HEK293 (cell line): ENCODE measurements around the gene OPCML.

ENCODE experiments used
- CTCF ChIA-PET: fragments of 350-600 bp; formaldehyde crosslinking; extraction: SDS; loops from one replicate; lab custom pipeline; 2021; ENCODE audit warnings: antibody characterized with exemption; lab: Yijun Ruan, JAX
- POLR2A ChIA-PET: fragments of 300-600 bp; formaldehyde crosslinking; extraction: SDS; loops from one replicate; lab custom pipeline; 2020; ENCODE audit warnings: antibody characterized with exemption, inconsistent platforms; lab: Yijun Ruan, JAX
- H3K27ac ChIP-seq: fragments of 200-500 bp; sonication (Bioruptor generic); 2 replicates; pipeline ENCODE4 v1.5.1; 2014; ENCODE audit warnings: low read depth, low read length, control low read depth, inconsistent platforms; ENCODE audit errors: extremely low read depth
- H3K36me3 ChIP-seq, 2 experiments: fragments of 200-500 bp in 1 of 2; sonication (Bioruptor generic) in 1 of 2; 1 replicate in 1 of 2; 2 replicates in 1 of 2; pipeline ENCODE4 v1.5.1; 2014 to 2017; ENCODE audit warnings: inconsistent platforms in 2 of 2, low read length in 2 of 2; ENCODE audit not compliant: control insufficient read depth in 2 of 2, insufficient read depth in 1 of 2
- H3K4me1 ChIP-seq: fragments of 200-500 bp; sonication (Bioruptor generic); 2 replicates; pipeline ENCODE4 v1.5.1; 2014; ENCODE audit warnings: mild to moderate bottlenecking, low read length, inconsistent platforms; ENCODE audit not compliant: control insufficient read depth, insufficient read depth
- H3K4me3 ChIP-seq: 2 replicates; pipeline ENCODE4 v1.5.1; 2011; ENCODE audit warnings: low read depth, mild to moderate bottlenecking, control low read depth, low read length, moderate library complexity
- H3K9me3 ChIP-seq: fragments of 200-500 bp; sonication (Bioruptor generic); 2 replicates; pipeline ENCODE4 v1.5.1; 2014; ENCODE audit warnings: low read depth, low read length, inconsistent platforms; ENCODE audit not compliant: control insufficient read depth, insufficient read depth
- BCL11A ChIP-seq: fragments of 450-650 bp; formaldehyde crosslinking; IDR thresholded peaks from 2 replicates; pipeline ENCODE4 v1.5.1; 2016; ENCODE audit warnings: low read depth, missing biosample characterization, missing genetic modification characterization
- FEZF1 ChIP-seq: fragments of 450-650 bp; formaldehyde crosslinking; IDR thresholded peaks from 2 replicates; pipeline ENCODE4 v1.5.1; 2016; ENCODE audit warnings: missing biosample characterization, missing genetic modification characterization
- GLIS1 ChIP-seq: fragments of 450-650 bp; formaldehyde crosslinking; IDR thresholded peaks from 2 replicates; pipeline ENCODE4 v1.5.1; 2016; ENCODE audit warnings: missing biosample characterization, missing genetic modification characterization
- KLF1 ChIP-seq: fragments of 450-650 bp; formaldehyde crosslinking; IDR thresholded peaks from 2 replicates; pipeline ENCODE4 v1.5.1; 2016; ENCODE audit warnings: missing biosample characterization, missing genetic modification characterization
- OSR2 ChIP-seq: fragments of 450-650 bp; formaldehyde crosslinking; IDR thresholded peaks from 2 replicates; pipeline ENCODE4 v1.5.1; 2016; ENCODE audit warnings: missing biosample characterization, missing genetic modification characterization
- SCRT1 ChIP-seq: fragments of 450-650 bp; formaldehyde crosslinking; IDR thresholded peaks from 2 replicates; pipeline ENCODE4 v1.5.1; 2016; ENCODE audit warnings: missing biosample characterization, missing genetic modification characterization, borderline replicate concordance
- SP2 ChIP-seq: fragments of 450-650 bp; formaldehyde crosslinking; IDR thresholded peaks from 2 replicates; pipeline ENCODE4 v1.5.1; 2016; ENCODE audit warnings: missing biosample characterization, missing genetic modification characterization
- TCF7L2 ChIP-seq: IDR thresholded peaks from 2 replicates; pipeline ENCODE4 v1.6.1; 2011; ENCODE audit warnings: low read depth, mild to moderate bottlenecking, inconsistent platforms, low read length, moderate library complexity, borderline replicate concordance
- ZBTB44 ChIP-seq: fragments of 450-650 bp; IDR thresholded peaks from 2 replicates; pipeline ENCODE4 v1.5.1; 2018; ENCODE audit warnings: missing biosample characterization, mild to moderate bottlenecking, missing genetic modification characterization
- ZNF155 ChIP-seq: fragments of 450-650 bp; formaldehyde crosslinking; IDR thresholded peaks from 2 replicates; pipeline ENCODE4 v1.5.1; 2016; ENCODE audit warnings: missing biosample characterization, missing genetic modification characterization
- ZNF169 ChIP-seq: fragments of 450-650 bp; formaldehyde crosslinking; IDR thresholded peaks from 2 replicates; pipeline ENCODE4 v1.5.1; 2016; ENCODE audit warnings: missing biosample characterization, missing genetic modification characterization
- ZNF202 ChIP-seq: fragments of 450-650 bp; formaldehyde crosslinking; IDR thresholded peaks from 2 replicates; pipeline ENCODE4 v1.5.1; 2016; ENCODE audit warnings: missing biosample characterization, missing genetic modification characterization, borderline replicate concordance
- ZNF211 ChIP-seq: fragments of 450-650 bp; formaldehyde crosslinking; IDR thresholded peaks from 2 replicates; pipeline ENCODE4 v1.5.1; 2016; ENCODE audit warnings: low read depth, missing biosample characterization, missing genetic modification characterization
- ZNF24 ChIP-seq: fragments of 450-650 bp; formaldehyde crosslinking; IDR thresholded peaks from 2 replicates; pipeline ENCODE4 v1.5.1; 2016; ENCODE audit warnings: missing biosample characterization, missing genetic modification characterization
- ZNF26 ChIP-seq: fragments of 450-650 bp; formaldehyde crosslinking; IDR thresholded peaks from 2 replicates; pipeline ENCODE4 v1.5.1; 2016; ENCODE audit warnings: missing biosample characterization, missing genetic modification characterization
- ZNF416 ChIP-seq: fragments of 450-650 bp; formaldehyde crosslinking; IDR thresholded peaks from 2 replicates; pipeline ENCODE4 v1.5.1; 2016; ENCODE audit warnings: missing biosample characterization, missing genetic modification characterization
- ZNF514 ChIP-seq: fragments of 450-650 bp; formaldehyde crosslinking; IDR thresholded peaks from 2 replicates; pipeline ENCODE4 v1.5.1; 2016; ENCODE audit warnings: missing biosample characterization, missing genetic modification characterization
- ZNF529 ChIP-seq: fragments of 450-650 bp; formaldehyde crosslinking; IDR thresholded peaks from 2 replicates; pipeline ENCODE4 v1.5.1; 2017; ENCODE audit warnings: missing genetic modification characterization, missing biosample characterization; ENCODE audit not compliant: insufficient replicate concordance
- ZNF596 ChIP-seq: fragments of 450-650 bp; IDR thresholded peaks from 2 replicates; pipeline ENCODE4 v1.5.0; 2018; ENCODE audit warnings: missing biosample characterization, mild to moderate bottlenecking, missing genetic modification characterization, moderate library complexity
- ZNF664 ChIP-seq: fragments of 450-650 bp; formaldehyde crosslinking; IDR thresholded peaks from 2 replicates; pipeline ENCODE4 v1.5.1; 2016; ENCODE audit warnings: missing biosample characterization, missing genetic modification characterization
- ZNF747 ChIP-seq: fragments of 450-650 bp; formaldehyde crosslinking; IDR thresholded peaks from 2 replicates; pipeline ENCODE4 v1.5.1; 2016; ENCODE audit warnings: missing biosample characterization, missing genetic modification characterization
- TF ChIP-seq, protein P1 (sequence below): fragments of 450-650 bp; formaldehyde crosslinking; IDR thresholded peaks from 2 replicates; pipeline ENCODE4 v1.5.1; 2016; ENCODE audit warnings: missing biosample characterization, missing genetic modification characterization
- TF ChIP-seq, protein P2 (sequence below): IDR thresholded peaks from 2 replicates; pipeline ENCODE4 v1.6.1; 2011; ENCODE audit warnings: mild to moderate bottlenecking, low read depth, low read length, borderline replicate concordance
- TF ChIP-seq, protein P3 (sequence below): fragments of 450-650 bp; formaldehyde crosslinking; IDR thresholded peaks from 2 replicates; pipeline ENCODE4 v1.5.1; 2016; ENCODE audit warnings: missing biosample characterization, missing genetic modification characterization

OPCML gene

DNA sequence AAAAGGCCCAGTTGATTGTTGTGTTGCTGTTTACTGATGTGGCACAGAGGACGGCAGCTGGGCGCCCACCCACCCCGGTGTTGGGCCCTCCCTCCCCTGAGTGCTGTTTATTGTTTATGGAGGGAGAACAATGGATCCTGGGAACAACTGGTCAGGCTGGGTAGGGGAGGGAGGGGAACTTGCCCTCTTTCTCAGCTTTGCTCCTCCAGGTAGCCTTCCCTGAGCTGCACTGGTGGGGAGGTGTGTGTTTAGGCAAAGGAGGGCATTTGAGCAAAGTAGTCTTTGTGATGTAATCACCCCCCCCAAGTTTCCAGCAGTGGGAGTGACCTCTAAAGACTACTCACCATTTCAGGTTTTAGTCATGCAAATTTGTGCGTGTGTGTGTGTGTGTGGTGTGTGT is 1126.6 kb downstream of the OPCML start:
- CTCF ChIA-PET: interaction anchor here (0.9 kb wide), 1 partner anchor 731 kb away, joined by 5 read pairs; no protein-coding TSS in a partner anchor
- H3K9me3 ChIP-seq: no peaks in the 10 kb centered on the region
- TF ChIP-seq BCL11A (tag by site-specific recombination): no peak
- no peak for TF ChIP-seq KLF1 (tag by site-specific recombination)
- TF ChIP-seq GLIS1 (tag by site-specific recombination): no peak
- TF ChIP-seq ZNF24 (tag by site-specific recombination): no peak
- TF ChIP-seq SCRT1: no peak
- TF ChIP-seq ZNF416: no peak
- TF ChIP-seq ZNF514 (tag by site-specific recombination): no peak
- TF ChIP-seq SP2 (tag by site-specific recombination): no peak
- TF ChIP-seq, all 188 proteins: peak for 0
- POLR2A ChIA-PET: no interaction called here
- no peak overlapping the region for H3K4me3 ChIP-seq
- no peaks in the 10 kb centered on the region for H3K36me3 ChIP-seq
- H3K27ac ChIP-seq: no peak overlapping the region
- H3K4me1 ChIP-seq: no peaks in the 10 kb centered on the region

DNA sequence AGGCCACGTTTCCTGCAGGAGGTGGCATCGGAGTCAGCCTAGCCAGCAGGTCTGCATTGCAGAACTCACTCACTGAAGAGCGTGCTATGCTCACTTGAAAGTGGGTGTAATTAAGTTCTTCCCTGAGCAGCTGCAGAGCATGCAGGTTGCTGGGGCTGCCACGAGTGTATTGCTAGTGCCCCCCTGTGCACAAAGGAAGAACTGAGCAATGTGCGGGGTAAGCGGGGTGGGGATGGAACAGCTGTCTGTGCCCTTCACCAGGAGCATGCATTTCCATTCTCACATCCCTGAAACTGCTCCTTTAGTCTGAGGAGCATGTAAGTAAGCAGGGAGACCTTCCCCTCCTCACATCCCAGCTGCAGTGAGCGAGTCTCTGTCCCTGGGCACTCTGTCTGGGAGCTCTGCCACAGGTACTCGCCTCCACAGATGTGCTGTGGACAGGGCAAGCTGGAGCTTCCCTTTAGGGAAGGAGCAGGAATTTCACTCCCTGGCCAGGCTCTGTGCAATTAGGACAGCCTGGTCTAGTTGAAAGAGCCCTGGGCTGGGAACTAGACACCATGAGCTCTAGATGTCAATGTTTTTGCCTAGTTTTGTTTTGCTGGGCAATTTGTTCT is 1130.1 kb downstream of the OPCML start:
- Histone ChIP-seq H3K4me3 (no peak overlapping the region), H3K4me1 (no peaks in the 10 kb centered on the region), H3K27ac (no peak overlapping the region), H3K9me3 (no peaks in the 10 kb centered on the region), H3K36me3 (no peaks in the 10 kb centered on the region)
- ChIA-PET POLR2A (no interaction called here), CTCF (interaction anchor here (0.6 to 1.2 kb wide), 4 partner anchors 71 to 662 kb away, joined by 3 to 5 read pairs (median 4); no protein-coding TSS in a partner anchor)
- TF ChIP-seq ZNF747: no peak
- TF ChIP-seq ZNF664: no peak
- TF ChIP-seq ZNF26 (tag by site-specific recombination): no peak

DNA sequence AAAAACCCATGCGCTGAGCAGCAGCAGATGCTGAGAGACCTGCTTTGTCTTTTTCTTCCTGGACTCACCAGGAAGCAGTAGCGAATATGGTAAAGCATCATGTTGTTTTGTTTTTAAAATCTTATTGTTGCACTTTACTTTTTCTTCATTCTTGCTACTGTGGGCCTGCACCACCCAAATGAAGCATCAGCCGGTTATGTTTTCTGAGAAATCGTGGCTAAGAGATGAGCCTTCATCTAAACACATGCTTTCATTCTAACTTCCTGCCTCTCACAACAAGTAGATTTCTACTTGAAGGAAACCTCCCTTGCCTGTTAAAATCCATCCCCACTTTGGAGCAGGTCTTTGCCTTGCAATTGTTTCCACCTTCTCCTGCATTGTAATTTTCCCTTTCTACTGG is 1136.0 kb downstream of the OPCML start:
- POLR2A ChIA-PET: no interaction called here
- no peaks in the 10 kb centered on the region for H3K36me3 ChIP-seq
- CTCF ChIA-PET: no interaction called here
- no peaks in the 10 kb centered on the region for H3K4me1 ChIP-seq
- H3K9me3 ChIP-seq: no peaks in the 10 kb centered on the region
- no peak overlapping the region for H3K4me3 ChIP-seq
- TF ChIP-seq TCF7L2 (no peak), ZNF529 (tag by site-specific recombination) (no peak), ZNF596 (tag by site-specific recombination) (no peak), ZBTB44 (tag by site-specific recombination) (no peak), BCL11A (tag by site-specific recombination) (no peak), ZNF169 (tag by site-specific recombination) (no peak), OSR2 (no peak), ZNF202 (tag by site-specific recombination) (no peak), ZNF155 (tag by site-specific recombination) (no peak), FEZF1 (tag by site-specific recombination) (no peak), ZNF211 (tag by site-specific recombination) (no peak)
- TF ChIP-seq, protein P1, sequence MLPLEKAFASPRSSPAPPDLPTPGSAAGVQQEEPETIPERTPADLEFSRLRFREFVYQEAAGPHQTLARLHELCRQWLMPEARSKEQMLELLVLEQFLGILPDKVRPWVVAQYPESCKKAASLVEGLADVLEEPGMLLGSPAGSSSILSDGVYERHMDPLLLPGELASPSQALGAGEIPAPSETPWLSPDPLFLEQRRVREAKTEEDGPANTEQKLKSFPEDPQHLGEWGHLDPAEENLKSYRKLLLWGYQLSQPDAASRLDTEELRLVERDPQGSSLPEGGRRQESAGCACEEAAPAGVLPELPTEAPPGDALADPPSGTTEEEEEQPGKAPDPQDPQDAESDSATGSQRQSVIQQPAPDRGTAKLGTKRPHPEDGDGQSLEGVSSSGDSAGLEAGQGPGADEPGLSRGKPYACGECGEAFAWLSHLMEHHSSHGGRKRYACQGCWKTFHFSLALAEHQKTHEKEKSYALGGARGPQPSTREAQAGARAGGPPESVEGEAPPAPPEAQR: no peak
- TF ChIP-seq, protein P2, sequence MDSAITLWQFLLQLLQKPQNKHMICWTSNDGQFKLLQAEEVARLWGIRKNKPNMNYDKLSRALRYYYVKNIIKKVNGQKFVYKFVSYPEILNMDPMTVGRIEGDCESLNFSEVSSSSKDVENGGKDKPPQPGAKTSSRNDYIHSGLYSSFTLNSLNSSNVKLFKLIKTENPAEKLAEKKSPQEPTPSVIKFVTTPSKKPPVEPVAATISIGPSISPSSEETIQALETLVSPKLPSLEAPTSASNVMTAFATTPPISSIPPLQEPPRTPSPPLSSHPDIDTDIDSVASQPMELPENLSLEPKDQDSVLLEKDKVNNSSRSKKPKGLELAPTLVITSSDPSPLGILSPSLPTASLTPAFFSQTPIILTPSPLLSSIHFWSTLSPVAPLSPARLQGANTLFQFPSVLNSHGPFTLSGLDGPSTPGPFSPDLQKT: no peak
- TF ChIP-seq, protein P3, sequence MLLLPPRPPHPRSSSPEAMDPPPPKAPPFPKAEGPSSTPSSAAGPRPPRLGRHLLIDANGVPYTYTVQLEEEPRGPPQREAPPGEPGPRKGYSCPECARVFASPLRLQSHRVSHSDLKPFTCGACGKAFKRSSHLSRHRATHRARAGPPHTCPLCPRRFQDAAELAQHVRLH (tag by site-specific recombination): no peak
- TF ChIP-seq, all 188 proteins: peak for 0
- H3K27ac ChIP-seq: no peak overlapping the region
